Vagina (tissue), 2 donors: ENCODE results near the gene BNC2. TPM values are rescaled to one million over a fixed set of nuclear protein-coding genes. Genes with fewer than 3 reads are reported as not detected.
A peak's percentile ranks its signal among the peaks of the same experiment; 100 is the strongest.

Experiments used
- DNase-seq, 2 donors: peaks; one replicate each; pipeline ENCODE4 v3.0.0-alpha.2; 2017; ENCODE audit errors: extremely low spot score in 2 of 2
- H3K27ac ChIP-seq: fragments of 200-600 bp; sonication (generic); one replicate; pipeline ENCODE4 v1.5.1; 2019
- H3K27me3 ChIP-seq: fragments of 200-600 bp; sonication (generic); one replicate; pipeline ENCODE4 v1.5.1; 2019
- H3K36me3 ChIP-seq, 2 donors: fragments of 200-600 bp; sonication (generic); one replicate each; pipeline ENCODE4 v1.5.1; 2017 to 2019
- H3K4me1 ChIP-seq: fragments of 200-600 bp; sonication (generic); one replicate; pipeline ENCODE4 v1.5.1; 2019
- H3K4me3 ChIP-seq, 2 donors: fragments of 200-600 bp; sonication (generic); 1 replicate in 1 of 2; 2 replicates in 1 of 2; pipeline ENCODE4 v1.5.1; 2016 to 2019
- H3K9me3 ChIP-seq: fragments of 200-600 bp; sonication (generic); one replicate; pipeline ENCODE4 v1.5.1; 2019
- POLR2A ChIP-seq, 2 donors: fragments of 450-650 bp; IDR thresholded peaks; one replicate each; pipeline ENCODE4 v1.6.1; 2017; ENCODE audit warnings: antibody characterized with exemption in 2 of 2, mild to moderate bottlenecking in 2 of 2, moderate library complexity in 2 of 2
- POLR2AphosphoS5 ChIP-seq, 2 donors: sonication (generic); formaldehyde crosslinking; IDR thresholded peaks; one replicate each; pipeline ENCODE4 v1.9.0; 2017; ENCODE audit warnings: antibody characterized with exemption in 2 of 2, mild to moderate bottlenecking in 2 of 2, low read depth in 1 of 2; ENCODE audit not compliant: insufficient read depth in 1 of 2
- intact Hi-C: fragments of 100-400 bp; cut with DNase I; formaldehyde crosslinking; loops from one replicate; pipeline ENCODE4 v1.15.1; 2023
- total RNA-seq: library from RNA; depleted of rRNA; stranded (reverse); fragments of >200 nt; gene quantifications from one replicate; pipeline ENCODE4 v1.2.3, GENCODE V29; 2016
- TF ChIP-seq, protein P1 (sequence below), 3 experiments: fragments of 450-650 bp in 2 of 3; fragments of 200-600 bp in 1 of 3; sonication (generic) in 1 of 3; IDR thresholded peaks; one replicate each; pipeline ENCODE4 v1.5.1; 2017 to 2019; ENCODE audit warnings: antibody characterized with exemption in 3 of 3, mild to moderate bottlenecking in 2 of 3, moderate library complexity in 2 of 3

Gene BNC2
- total RNA-seq, 1 donor from 2014 or later = 33.9 TPM

DNA sequence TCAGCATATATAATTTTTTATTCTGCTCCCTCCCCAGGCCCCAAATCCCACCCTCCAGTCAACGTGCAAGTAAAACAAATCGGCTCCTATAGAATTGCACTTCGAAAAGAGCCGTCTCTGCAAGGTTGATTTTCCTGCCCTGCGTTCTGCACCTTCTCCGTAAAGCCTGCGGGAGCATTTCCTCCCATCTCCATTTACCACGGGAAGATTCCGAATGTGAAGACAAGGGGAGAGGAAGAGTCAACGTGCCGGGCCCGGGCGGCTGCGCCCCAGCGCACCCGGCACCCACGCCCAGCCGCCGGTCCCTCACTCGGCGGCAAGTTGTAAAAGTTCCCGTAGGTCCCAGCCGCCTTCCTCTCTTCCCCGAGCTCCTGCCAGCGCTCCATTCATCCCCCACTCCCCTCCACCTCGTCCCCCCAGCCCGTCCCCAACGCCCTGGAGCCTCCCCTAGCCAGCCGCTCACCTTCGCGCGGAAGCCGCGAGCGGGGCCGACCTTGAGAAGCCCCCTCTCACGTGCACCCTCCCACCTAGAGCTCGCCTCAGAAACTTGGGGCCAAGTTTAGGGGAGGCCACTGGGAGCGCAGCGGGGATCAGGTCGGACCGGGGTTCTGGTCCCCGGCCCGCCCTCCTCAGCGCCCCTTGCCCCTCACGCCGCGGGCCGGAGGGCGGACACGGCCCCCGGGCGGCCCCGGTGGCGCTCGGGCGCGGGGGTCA is 431 bp downstream of the BNC2 start:
- Histone ChIP-seq H3K36me3 (no peaks in the 10 kb centered on the region), H3K9me3 (no peaks in the 10 kb centered on the region), H3K27ac (peak overlapping the region; percentile 92), H3K4me1 (peaks cover 48% of the 10 kb centered on the region), H3K4me3 (peak overlapping the region; percentile 74 to 78), H3K27me3 (no peaks in the 10 kb centered on the region)
- intact Hi-C loops = loop anchor here (5.0 to 10.0 kb wide), 3 partner anchors 143 to 675 kb away; no protein-coding TSS in a partner anchor
- TF ChIP-seq POLR2A (IDR thresholded peaks at IDR 0.05) (no peak), POLR2AphosphoS5 (IDR thresholded peaks at IDR 0.05; ENCODE audit: insufficient read depth in 1 of 2, low read depth in 1 of 2) (no peak)
- no peak for DNase-seq

DNA sequence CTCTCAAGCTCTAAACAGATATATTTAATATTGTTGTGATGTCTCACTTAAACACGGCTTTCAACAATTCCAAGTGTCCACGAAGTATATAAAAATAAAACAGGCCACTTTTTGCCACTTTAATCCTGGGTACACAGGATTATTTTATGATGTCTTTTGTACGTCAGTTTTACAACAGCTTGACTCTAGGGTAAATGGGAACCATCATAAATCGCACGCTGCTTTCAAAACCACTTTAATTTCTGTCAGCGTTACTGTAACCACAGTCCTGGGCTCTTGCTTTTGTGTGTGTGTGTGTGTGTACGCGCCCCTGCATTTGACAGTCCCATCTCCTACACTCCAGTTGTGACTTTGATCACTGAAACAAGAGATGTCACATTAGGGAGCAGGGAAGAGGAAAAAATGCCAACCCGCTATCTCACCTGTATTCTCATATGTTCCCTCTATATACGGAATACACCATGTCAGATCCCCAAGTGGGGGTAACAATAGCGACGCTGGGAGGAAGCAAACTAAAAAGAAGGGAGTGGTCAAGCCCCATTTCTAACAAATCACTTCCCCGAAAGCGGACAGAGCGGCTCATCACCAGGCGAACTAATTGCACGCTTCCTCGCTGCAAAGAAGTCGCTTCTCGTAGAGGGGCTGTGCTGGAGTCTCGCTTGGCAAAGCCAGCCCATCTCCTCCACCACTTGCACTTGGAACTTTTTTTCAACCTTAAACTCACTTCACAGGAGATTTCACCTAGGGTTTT is 1.2 kb downstream of the BNC2 start:
- Histone ChIP-seq H3K4me3 (peak overlapping the region; percentile 74 to 78), H3K27ac (peak overlapping the region; percentile 92), H3K27me3 (no peaks in the 10 kb centered on the region), H3K9me3 (no peaks in the 10 kb centered on the region), H3K4me1 (peaks cover 53% of the 10 kb centered on the region), H3K36me3 (no peaks in the 10 kb centered on the region)
- intact Hi-C loops = loop anchor here (5.0 to 10.0 kb wide), 2 partner anchors 152 to 675 kb away; no protein-coding TSS in a partner anchor
- no peak for DNase-seq
- TF ChIP-seq POLR2AphosphoS5 (IDR thresholded peaks at IDR 0.05; ENCODE audit: insufficient read depth in 1 of 2, low read depth in 1 of 2) = no peak
- TF ChIP-seq, protein P1, sequence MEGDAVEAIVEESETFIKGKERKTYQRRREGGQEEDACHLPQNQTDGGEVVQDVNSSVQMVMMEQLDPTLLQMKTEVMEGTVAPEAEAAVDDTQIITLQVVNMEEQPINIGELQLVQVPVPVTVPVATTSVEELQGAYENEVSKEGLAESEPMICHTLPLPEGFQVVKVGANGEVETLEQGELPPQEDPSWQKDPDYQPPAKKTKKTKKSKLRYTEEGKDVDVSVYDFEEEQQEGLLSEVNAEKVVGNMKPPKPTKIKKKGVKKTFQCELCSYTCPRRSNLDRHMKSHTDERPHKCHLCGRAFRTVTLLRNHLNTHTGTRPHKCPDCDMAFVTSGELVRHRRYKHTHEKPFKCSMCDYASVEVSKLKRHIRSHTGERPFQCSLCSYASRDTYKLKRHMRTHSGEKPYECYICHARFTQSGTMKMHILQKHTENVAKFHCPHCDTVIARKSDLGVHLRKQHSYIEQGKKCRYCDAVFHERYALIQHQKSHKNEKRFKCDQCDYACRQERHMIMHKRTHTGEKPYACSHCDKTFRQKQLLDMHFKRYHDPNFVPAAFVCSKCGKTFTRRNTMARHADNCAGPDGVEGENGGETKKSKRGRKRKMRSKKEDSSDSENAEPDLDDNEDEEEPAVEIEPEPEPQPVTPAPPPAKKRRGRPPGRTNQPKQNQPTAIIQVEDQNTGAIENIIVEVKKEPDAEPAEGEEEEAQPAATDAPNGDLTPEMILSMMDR (IDR thresholded peaks at IDR 0.05) = no peak
- peak in 1 of 2 donors; percentile 9 for TF ChIP-seq POLR2A (IDR thresholded peaks at IDR 0.05)

DNA sequence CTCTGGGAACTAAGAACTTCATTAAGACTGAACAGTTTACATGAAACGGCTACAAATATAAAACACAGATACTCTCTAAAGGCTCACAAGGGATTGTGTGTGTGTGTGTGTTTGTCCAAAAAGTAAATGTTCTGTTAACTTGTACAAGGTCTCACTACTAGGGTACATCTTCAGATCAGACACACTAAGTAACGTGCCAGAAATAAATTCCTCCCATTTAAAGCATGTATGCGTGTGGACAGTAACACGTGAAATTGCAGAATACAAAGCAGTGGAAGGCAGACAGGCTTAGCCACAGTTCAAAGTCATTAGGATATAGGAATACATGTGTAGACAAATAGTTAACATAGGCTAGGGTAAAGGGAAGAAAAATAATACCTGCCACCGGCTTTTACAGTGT is 1.8 kb downstream of the BNC2 start:
- DNase-seq = no peak
- H3K36me3 ChIP-seq = no peaks in the 10 kb centered on the region
- TF ChIP-seq, protein P1 (IDR thresholded peaks at IDR 0.05) = no peak
- TF ChIP-seq POLR2A (IDR thresholded peaks at IDR 0.05) (no peak), POLR2AphosphoS5 (IDR thresholded peaks at IDR 0.05; ENCODE audit: insufficient read depth in 1 of 2, low read depth in 1 of 2) (no peak)
- H3K27me3 ChIP-seq = no peaks in the 10 kb centered on the region
- H3K4me3 ChIP-seq = peak overlapping the region; percentile 74 to 78
- intact Hi-C loops = loop anchor here (5.0 to 10.0 kb wide), 2 partner anchors 151 to 674 kb away; no protein-coding TSS in a partner anchor
- H3K27ac ChIP-seq = peak overlapping the region; percentile 92
- no peaks in the 10 kb centered on the region for H3K9me3 ChIP-seq
- peaks cover 55% of the 10 kb centered on the region for H3K4me1 ChIP-seq

DNA sequence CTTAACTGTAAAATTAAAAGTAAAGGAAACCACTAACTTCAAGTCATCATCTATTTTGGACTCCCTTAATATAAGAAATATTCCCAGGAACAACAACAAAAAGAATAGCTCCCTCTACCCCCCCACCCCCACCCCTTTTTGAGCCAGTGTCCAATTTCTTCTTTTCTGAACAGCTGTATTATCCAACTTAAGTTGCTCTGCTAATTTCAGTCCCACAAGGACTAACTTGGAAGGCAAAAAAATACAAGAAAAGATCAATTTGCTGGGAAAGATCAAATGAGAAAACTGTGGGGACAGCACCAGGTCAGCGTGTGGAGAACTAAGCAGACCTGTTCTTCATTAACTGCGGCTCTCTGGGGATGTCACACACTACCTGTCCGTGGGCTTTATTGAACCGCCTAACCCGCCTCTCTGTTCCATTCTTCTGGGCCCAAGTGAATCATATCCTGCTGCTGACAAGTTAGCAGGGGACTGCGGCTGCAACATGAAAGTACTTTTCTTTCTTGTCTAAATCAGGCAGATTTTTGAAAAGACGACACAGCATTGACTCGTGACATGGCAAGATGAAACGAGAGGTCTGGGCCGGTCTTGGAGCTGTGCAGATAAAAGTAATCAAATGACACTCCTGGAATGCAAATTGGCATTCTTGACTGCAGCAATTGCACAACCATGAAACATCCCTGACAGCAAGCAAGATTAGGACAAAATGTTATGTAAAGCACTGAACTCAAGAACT is 2.7 kb downstream of the BNC2 start:
- no peaks in the 10 kb centered on the region for H3K36me3 ChIP-seq
- H3K4me3 ChIP-seq = peak overlapping the region; percentile 21 to 74
- no peak for DNase-seq
- peak overlapping the region; percentile 92 for H3K27ac ChIP-seq
- no peaks in the 10 kb centered on the region for H3K9me3 ChIP-seq
- no peaks in the 10 kb centered on the region for H3K27me3 ChIP-seq
- TF ChIP-seq POLR2A (IDR thresholded peaks at IDR 0.05) (no peak), POLR2AphosphoS5 (IDR thresholded peaks at IDR 0.05; ENCODE audit: insufficient read depth in 1 of 2, low read depth in 1 of 2) (peak in 1 of 2 donors; percentile 42)
- intact Hi-C loops = loop anchor here (5.0 to 10.0 kb wide), 2 partner anchors 150 to 673 kb away; no protein-coding TSS in a partner anchor
- peaks cover 62% of the 10 kb centered on the region for H3K4me1 ChIP-seq

DNA sequence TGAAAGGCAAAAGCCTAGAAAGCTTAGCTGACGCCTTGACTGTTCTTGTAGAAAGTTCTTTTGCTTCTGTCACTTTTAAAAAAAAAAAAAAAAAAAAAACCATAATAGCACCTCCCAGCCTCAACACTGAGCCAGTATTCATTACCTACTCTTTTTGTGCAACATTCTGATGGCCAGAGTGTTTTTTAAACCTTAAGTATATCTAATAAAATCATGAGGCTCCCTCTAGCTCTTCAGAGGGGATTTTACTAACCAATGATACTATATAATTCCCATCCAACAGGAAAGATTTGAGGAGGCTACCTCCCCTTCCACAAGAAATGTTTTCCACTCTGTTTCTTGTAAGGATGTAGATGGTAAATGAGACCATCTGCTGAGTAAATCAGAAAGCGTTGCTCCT is 3.9 kb downstream of the BNC2 start:
- H3K36me3 ChIP-seq = no peaks in the 10 kb centered on the region
- peak overlapping the region; percentile 74 for H3K27ac ChIP-seq
- intact Hi-C loops = loop anchor here (5.0 to 10.0 kb wide), 2 partner anchors 149 to 672 kb away; no protein-coding TSS in a partner anchor
- no peak overlapping the region for H3K4me3 ChIP-seq
- H3K27me3 ChIP-seq = no peaks in the 10 kb centered on the region
- H3K4me1 ChIP-seq = peaks cover 54% of the 10 kb centered on the region
- H3K9me3 ChIP-seq = no peaks in the 10 kb centered on the region
- DNase-seq = no peak
- TF ChIP-seq, protein P1 (IDR thresholded peaks at IDR 0.05) = no peak
